H9 (cell line): Measurements from ENCODE around the gene SELENOF. TPM values are rescaled to one million over a fixed set of nuclear protein-coding genes. Genes with fewer than 3 reads are reported as not detected.

Experiments used
- DNase-seq: peaks from one replicate; pipeline ENCODE4 v3.0.0-alpha.2; 2017
- H2AFZ ChIP-seq: one replicate; pipeline ENCODE4 v1.6.1; 2013; ENCODE audit warnings: mild to moderate bottlenecking, low read length, control low read depth, moderate library complexity
- H2AK5ac ChIP-seq: 2 replicates; pipeline ENCODE4 v1.6.1; 2013; ENCODE audit warnings: low read length, control low read depth, mixed read lengths; ENCODE audit not compliant: insufficient read length
- H2BK120ac ChIP-seq: one replicate; pipeline ENCODE4 v1.6.1; 2013; ENCODE audit warnings: low read depth, mild to moderate bottlenecking, low read length, control low read depth, inconsistent platforms; ENCODE audit not compliant: poor library complexity, severe bottlenecking
- H2BK12ac ChIP-seq: 2 replicates; pipeline ENCODE4 v1.6.1; 2013; ENCODE audit warnings: low read length, control low read depth, mixed read lengths, low read depth; ENCODE audit not compliant: insufficient read length
- H2BK15ac ChIP-seq: 2 replicates; pipeline ENCODE4 v1.6.1; 2013; ENCODE audit warnings: low read depth, low read length, control low read depth
- H2BK20ac ChIP-seq: one replicate; pipeline ENCODE4 v1.6.1; 2013; ENCODE audit warnings: low read depth, mild to moderate bottlenecking, low read length, control low read depth, inconsistent platforms; ENCODE audit not compliant: poor library complexity, severe bottlenecking
- H2BK5ac ChIP-seq: 2 replicates; pipeline ENCODE4 v1.6.1; 2013; ENCODE audit warnings: low read length, control low read depth, mixed read lengths; ENCODE audit not compliant: insufficient read length
- H3K14ac ChIP-seq: 2 replicates; pipeline ENCODE4 v1.6.1; 2013; ENCODE audit warnings: low read length, control low read depth; ENCODE audit not compliant: insufficient read depth
- H3K18ac ChIP-seq: 2 replicates; pipeline ENCODE4 v1.6.1; 2013; ENCODE audit warnings: low read depth, mild to moderate bottlenecking, mixed read lengths, low read length, control low read depth; ENCODE audit not compliant: insufficient read length
- H3K23ac ChIP-seq: 2 replicates; pipeline ENCODE4 v1.6.1; 2013; ENCODE audit warnings: low read length, control low read depth, mixed read lengths, low read depth; ENCODE audit not compliant: insufficient read length
- H3K23me2 ChIP-seq: 2 replicates; pipeline ENCODE4 v1.6.1; 2013; ENCODE audit warnings: low read depth, mild to moderate bottlenecking, mixed read lengths, low read length, control low read depth; ENCODE audit not compliant: insufficient read length, poor library complexity, severe bottlenecking
- H3K27ac ChIP-seq: 2 replicates; pipeline ENCODE4 v1.5.1; 2013; ENCODE audit warnings: low read length, control low read depth, mixed read lengths, low read depth; ENCODE audit not compliant: insufficient read length
- H3K27me3 ChIP-seq: 2 replicates; pipeline ENCODE4 v1.6.1; 2013; ENCODE audit warnings: low read length, control low read depth, inconsistent platforms; ENCODE audit not compliant: insufficient read depth
- H3K4ac ChIP-seq: 2 replicates; pipeline ENCODE4 v1.6.1; 2013; ENCODE audit warnings: low read depth, mild to moderate bottlenecking, control low read depth, inconsistent platforms, low read length, moderate library complexity
- H3K4me1 ChIP-seq: 2 replicates; pipeline ENCODE4 v1.6.1; 2013; ENCODE audit warnings: low read length, control low read depth, inconsistent platforms; ENCODE audit not compliant: insufficient read depth
- H3K4me2 ChIP-seq: 2 replicates; pipeline ENCODE4 v1.6.1; 2013; ENCODE audit warnings: low read length, control low read depth, mixed read lengths; ENCODE audit not compliant: insufficient read length, insufficient read depth
- H3K56ac ChIP-seq: 2 replicates; pipeline ENCODE4 v1.6.1; 2013; ENCODE audit warnings: low read depth, mild to moderate bottlenecking, mixed read lengths, low read length, control low read depth; ENCODE audit not compliant: insufficient read length
- H3K79me1 ChIP-seq: 2 replicates; pipeline ENCODE4 v1.6.1; 2013; ENCODE audit warnings: low read depth, mild to moderate bottlenecking, moderate library complexity, low read length, control low read depth, inconsistent platforms; ENCODE audit not compliant: insufficient read depth, poor library complexity, severe bottlenecking
- H3K79me2 ChIP-seq: 2 replicates; pipeline ENCODE4 v1.6.1; 2013; ENCODE audit warnings: low read length, control low read depth, inconsistent platforms; ENCODE audit not compliant: insufficient read depth
- H3K9ac ChIP-seq: 2 replicates; pipeline ENCODE4 v1.6.1; 2013; ENCODE audit warnings: low read length, control low read depth, mixed read lengths; ENCODE audit not compliant: insufficient read length; ENCODE audit errors: extremely low read depth
- H3K9me3 ChIP-seq: one replicate; pipeline ENCODE4 v1.6.1; 2013; ENCODE audit warnings: low read depth, low read length, inconsistent platforms; ENCODE audit not compliant: control insufficient read depth
- H3T11ph ChIP-seq: one replicate; pipeline ENCODE4 v1.6.1; 2013; ENCODE audit warnings: mild to moderate bottlenecking, low read length, control low read depth, inconsistent platforms
- H4K20me1 ChIP-seq: one replicate; pipeline ENCODE4 v1.6.1; 2013; ENCODE audit not compliant: control insufficient read depth, insufficient read length, insufficient read depth
- H4K5ac ChIP-seq: 2 replicates; pipeline ENCODE4 v1.6.1; 2013; ENCODE audit warnings: low read depth, mild to moderate bottlenecking, mixed read lengths, low read length, control low read depth; ENCODE audit not compliant: insufficient read length
- H4K8ac ChIP-seq: replicated peaks from 2 replicates; pipeline ENCODE4 v1.6.1; 2013; ENCODE audit warnings: low read length, control low read depth, mixed read lengths, low read depth; ENCODE audit not compliant: insufficient read length
- H4K91ac ChIP-seq: 2 replicates; pipeline ENCODE4 v1.6.1; 2013; ENCODE audit warnings: low read depth, mild to moderate bottlenecking, moderate library complexity, mixed read lengths, low read length, control low read depth; ENCODE audit not compliant: insufficient read length
- H3K27ac Mint-ChIP-seq, 3 experiments: 2 replicates in 2 of 3; 3 replicates in 1 of 3; pipeline ENCODE4 v1.8.0; 2020 to 2021; ENCODE audit warnings: mixed read lengths in 3 of 3, mild to moderate bottlenecking in 1 of 3, moderate library complexity in 1 of 3
- H3K27me3 Mint-ChIP-seq: 2 replicates; pipeline ENCODE4 v1.8.0; 2021; ENCODE audit warnings: low read depth, mild to moderate bottlenecking, moderate library complexity, mixed read lengths
- H3K36me3 Mint-ChIP-seq, 3 experiments: 2 replicates in 2 of 3; 3 replicates in 1 of 3; pipeline ENCODE4 v1.8.0; 2020 to 2021; ENCODE audit warnings: low read depth in 3 of 3, mixed read lengths in 3 of 3; ENCODE audit not compliant: insufficient read depth in 1 of 3
- H3K4me1 Mint-ChIP-seq, 2 experiments: 2 replicates each; pipeline ENCODE4 v1.8.0; 2020; ENCODE audit warnings: mixed read lengths in 2 of 2
- H3K4me3 Mint-ChIP-seq, 2 experiments: 2 replicates in 1 of 2; 3 replicates in 1 of 2; pipeline ENCODE4 v1.8.0; 2020 to 2021; ENCODE audit warnings: mild to moderate bottlenecking in 2 of 2, mixed read lengths in 2 of 2, moderate library complexity in 1 of 2
- H3K9me3 Mint-ChIP-seq, 2 experiments: 2 replicates in 1 of 2; 3 replicates in 1 of 2; pipeline ENCODE4 v1.8.0; 2020; ENCODE audit warnings: mild to moderate bottlenecking in 2 of 2, mixed read lengths in 2 of 2, moderate library complexity in 1 of 2
- CTCF ChIP-seq: fragments of 200-600 bp; sonication (generic); conservative IDR thresholded peaks from 3 replicates; pipeline ENCODE4 v1.8.0; 2021; ENCODE audit warnings: antibody characterized with exemption, mild to moderate bottlenecking
- WGBS: extraction: QIAGEN DNeasy Blood & Tissue Kit; methylation state at CpG from one replicate; pipeline ENCODE4 v1.1.7; 2013; ENCODE audit warnings: missing lambda C conversion rate, low lambda C conversion rate, mixed read lengths; ENCODE audit not compliant: insufficient read length; ENCODE audit errors: extremely low coverage; 5-methylcytosine and 5-hydroxymethylcytosine counted together
- total RNA-seq: library from RNA; stranded (reverse); gene quantifications from 2 replicates; pipeline ENCODE4 v1.2.1, GENCODE V29; 2021

The SELENOF gene
- total RNA-seq, 1 experiment from 2014 or later = 143 TPM

GRCh38 chr1:86862920-86863319, 51.0 kb downstream of the SELENOF start:
- H3K4me1 ChIP-seq = no peaks in the 10 kb centered on the region
- TF ChIP-seq CTCF = no peak

More at GRCh38 chr1:86862920-86863319, 51.0 kb downstream of the SELENOF start:
- no peaks in the 10 kb centered on the region for H4K20me1 ChIP-seq
- no peak overlapping the region for H2AFZ ChIP-seq
- H3K23me2 ChIP-seq = no peaks in the 10 kb centered on the region
- H3K79me2 ChIP-seq = no peaks in the 10 kb centered on the region
- H3K4ac ChIP-seq = no peak overlapping the region
- H2BK120ac ChIP-seq = no peak overlapping the region
- no peak overlapping the region for H4K5ac ChIP-seq
- H2BK20ac ChIP-seq = no peak overlapping the region
- H2BK5ac ChIP-seq = no peak overlapping the region
- no peak overlapping the region for H4K91ac ChIP-seq
- no peak overlapping the region for H2BK12ac ChIP-seq
- WGBS = no CpG with 5 or more reads among the region's 2 CpGs
- no peak overlapping the region for H3K18ac ChIP-seq
- H2AK5ac ChIP-seq = no peak overlapping the region
- H3K9me3 ChIP-seq = no peaks in the 10 kb centered on the region
- peaks cover 4 to 11% (median 9%) of the 10 kb centered on the region in 3 experiments; a peak in 4 of 7 replicates for H3K36me3 Mint-ChIP-seq
- no peak overlapping the region for H3K4me2 ChIP-seq
- H3K27ac Mint-ChIP-seq = no peak overlapping the region
- no peak overlapping the region for H2BK15ac ChIP-seq
- no peak overlapping the region for H3K9ac ChIP-seq
- H3K27ac ChIP-seq = no peak overlapping the region
- H3K14ac ChIP-seq = no peak overlapping the region
- H3T11ph ChIP-seq = no peak overlapping the region
- H3K23ac ChIP-seq = no peak overlapping the region
- H3K9me3 Mint-ChIP-seq = no peaks in the 10 kb centered on the region
- H3K27me3 ChIP-seq = no peaks in the 10 kb centered on the region
- H3K79me1 ChIP-seq = peaks cover 5% of the 10 kb centered on the region
- H3K4me3 Mint-ChIP-seq = no peak overlapping the region
- no peak overlapping the region for H3K56ac ChIP-seq
- no peak overlapping the region for H4K8ac ChIP-seq
- H3K27me3 Mint-ChIP-seq = no peaks in the 10 kb centered on the region
- DNase-seq = no peak
- peaks cover 0 to 2% of the 10 kb centered on the region in 2 experiments; a peak in 1 of 4 replicates for H3K4me1 Mint-ChIP-seq
